ENCODE data around the gene CRY2. TPM values are rescaled to one million over a fixed set of nuclear protein-coding genes. Genes with fewer than 3 reads are reported as not detected.
A peak's percentile ranks its signal among the peaks of the same experiment; 100 is the strongest.

The CRY2 gene
- total and polyA plus RNA-seq, 2 of the 13 experiments (the other 11 are each of a cell fraction or from before 2014, with no cell fraction given) = 10.1 to 12.2 TPM

DNA sequence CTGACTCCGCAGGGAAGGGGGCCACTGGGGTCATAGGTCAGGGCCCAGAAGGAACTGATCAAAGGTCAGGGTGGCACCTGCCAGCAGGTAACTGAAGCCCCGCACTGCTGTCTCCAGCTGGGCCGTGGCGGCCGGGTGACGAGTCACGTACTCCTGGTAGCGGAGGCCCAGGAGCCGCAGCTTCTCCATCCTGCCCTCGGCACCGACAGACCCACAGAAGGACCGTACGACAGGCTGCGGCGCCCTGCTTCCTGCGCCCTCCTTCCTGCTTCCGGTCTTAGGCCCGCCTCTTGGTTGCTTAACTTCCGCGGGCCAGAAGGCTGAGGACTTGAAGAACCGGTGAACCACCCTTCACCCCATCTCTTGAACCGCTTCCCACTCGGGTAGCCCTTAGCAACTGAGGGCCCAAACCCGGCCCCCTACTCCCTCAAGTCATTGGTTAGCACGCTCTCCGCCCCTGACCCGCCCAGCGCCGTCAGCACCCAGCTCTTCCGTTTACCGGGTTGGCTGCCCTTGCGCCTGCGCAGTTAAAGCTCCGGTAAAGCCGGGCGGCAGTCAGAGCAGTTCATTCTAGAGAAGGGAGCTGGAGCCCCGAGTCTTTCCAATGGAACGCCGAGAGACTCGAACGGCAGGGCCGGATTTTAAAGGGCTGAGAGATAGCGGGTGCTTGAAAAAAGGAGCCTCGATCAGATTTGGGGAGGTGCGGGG is 70.5 kb downstream of the CRY2 start, which contains the start of gene PEX16 (continued):
- TF ChIP-seq HNRNPK (IDR thresholded peaks at IDR 0.05; ENCODE audit: low read depth, low read length, poor library complexity, severe bottlenecking) (no peak), HMGA1 (CRISPR knock-in tag; conservative IDR thresholded peaks at IDR 0.05) (no peak), CENPT (CRISPR knock-in tag; IDR thresholded peaks at IDR 0.05; ENCODE audit: low read depth) (no peak), RARG (CRISPR knock-in tag; IDR thresholded peaks at IDR 0.05; ENCODE audit: low read depth) (peak; percentile 71; the same call in 1 of the 2 replicates), SNRNP70 (IDR thresholded peaks at IDR 0.05; ENCODE audit: low read depth, low read length) (no peak), SALL2 (CRISPR knock-in tag; IDR thresholded peaks at IDR 0.05) (no peak), ELF3 (CRISPR knock-in tag; IDR thresholded peaks at IDR 0.05) (peak; percentile 31; the same call in 1 of the 2 replicates), RBAK (CRISPR knock-in tag; IDR thresholded peaks at IDR 0.05) (no peak), NAIF1 (CRISPR knock-in tag; IDR thresholded peaks at IDR 0.05; ENCODE audit: borderline replicate concordance) (no peak), ZNF274 (CRISPR knock-in tag; IDR thresholded peaks at IDR 0.05) (no peak), HOXA3 (CRISPR knock-in tag; IDR thresholded peaks at IDR 0.05) (peak; percentile 46; the same call in 1 of the 2 replicates), XRCC5 (optimal IDR thresholded peaks at IDR 0.05; ENCODE audit: low read length) (peak; percentile 99), RFX5 (IDR thresholded peaks at IDR 0.05; ENCODE audit: low read depth, low read length) (peak; percentile 78), ZNF841 (CRISPR knock-in tag; IDR thresholded peaks at IDR 0.05; ENCODE audit: borderline replicate concordance) (no peak), ZNF20 (CRISPR knock-in tag; IDR thresholded peaks at IDR 0.05) (no peak), ZNF207 (IDR thresholded peaks at IDR 0.05; ENCODE audit: borderline replicate concordance) (no peak), RARA (CRISPR knock-in tag; IDR thresholded peaks at IDR 0.05) (no peak), SNAPC2 (CRISPR knock-in tag; IDR thresholded peaks at IDR 0.05) (no peak), SSRP1 (CRISPR knock-in tag; IDR thresholded peaks at IDR 0.05) (no peak), ZNF878 (CRISPR knock-in tag; IDR thresholded peaks at IDR 0.05) (no peak), MBNL3 (CRISPR knock-in tag; conservative IDR thresholded peaks at IDR 0.05) (no peak)
- TF ChIP-seq, protein P1, sequence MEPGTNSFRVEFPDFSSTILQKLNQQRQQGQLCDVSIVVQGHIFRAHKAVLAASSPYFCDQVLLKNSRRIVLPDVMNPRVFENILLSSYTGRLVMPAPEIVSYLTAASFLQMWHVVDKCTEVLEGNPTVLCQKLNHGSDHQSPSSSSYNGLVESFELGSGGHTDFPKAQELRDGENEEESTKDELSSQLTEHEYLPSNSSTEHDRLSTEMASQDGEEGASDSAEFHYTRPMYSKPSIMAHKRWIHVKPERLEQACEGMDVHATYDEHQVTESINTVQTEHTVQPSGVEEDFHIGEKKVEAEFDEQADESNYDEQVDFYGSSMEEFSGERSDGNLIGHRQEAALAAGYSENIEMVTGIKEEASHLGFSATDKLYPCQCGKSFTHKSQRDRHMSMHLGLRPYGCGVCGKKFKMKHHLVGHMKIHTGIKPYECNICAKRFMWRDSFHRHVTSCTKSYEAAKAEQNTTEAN (CRISPR knock-in tag; conservative IDR thresholded peaks at IDR 0.05) = 0 out of 2 replicates have a peak, but pooled peaks have one; percentile 45
- TF ChIP-seq, protein P2, sequence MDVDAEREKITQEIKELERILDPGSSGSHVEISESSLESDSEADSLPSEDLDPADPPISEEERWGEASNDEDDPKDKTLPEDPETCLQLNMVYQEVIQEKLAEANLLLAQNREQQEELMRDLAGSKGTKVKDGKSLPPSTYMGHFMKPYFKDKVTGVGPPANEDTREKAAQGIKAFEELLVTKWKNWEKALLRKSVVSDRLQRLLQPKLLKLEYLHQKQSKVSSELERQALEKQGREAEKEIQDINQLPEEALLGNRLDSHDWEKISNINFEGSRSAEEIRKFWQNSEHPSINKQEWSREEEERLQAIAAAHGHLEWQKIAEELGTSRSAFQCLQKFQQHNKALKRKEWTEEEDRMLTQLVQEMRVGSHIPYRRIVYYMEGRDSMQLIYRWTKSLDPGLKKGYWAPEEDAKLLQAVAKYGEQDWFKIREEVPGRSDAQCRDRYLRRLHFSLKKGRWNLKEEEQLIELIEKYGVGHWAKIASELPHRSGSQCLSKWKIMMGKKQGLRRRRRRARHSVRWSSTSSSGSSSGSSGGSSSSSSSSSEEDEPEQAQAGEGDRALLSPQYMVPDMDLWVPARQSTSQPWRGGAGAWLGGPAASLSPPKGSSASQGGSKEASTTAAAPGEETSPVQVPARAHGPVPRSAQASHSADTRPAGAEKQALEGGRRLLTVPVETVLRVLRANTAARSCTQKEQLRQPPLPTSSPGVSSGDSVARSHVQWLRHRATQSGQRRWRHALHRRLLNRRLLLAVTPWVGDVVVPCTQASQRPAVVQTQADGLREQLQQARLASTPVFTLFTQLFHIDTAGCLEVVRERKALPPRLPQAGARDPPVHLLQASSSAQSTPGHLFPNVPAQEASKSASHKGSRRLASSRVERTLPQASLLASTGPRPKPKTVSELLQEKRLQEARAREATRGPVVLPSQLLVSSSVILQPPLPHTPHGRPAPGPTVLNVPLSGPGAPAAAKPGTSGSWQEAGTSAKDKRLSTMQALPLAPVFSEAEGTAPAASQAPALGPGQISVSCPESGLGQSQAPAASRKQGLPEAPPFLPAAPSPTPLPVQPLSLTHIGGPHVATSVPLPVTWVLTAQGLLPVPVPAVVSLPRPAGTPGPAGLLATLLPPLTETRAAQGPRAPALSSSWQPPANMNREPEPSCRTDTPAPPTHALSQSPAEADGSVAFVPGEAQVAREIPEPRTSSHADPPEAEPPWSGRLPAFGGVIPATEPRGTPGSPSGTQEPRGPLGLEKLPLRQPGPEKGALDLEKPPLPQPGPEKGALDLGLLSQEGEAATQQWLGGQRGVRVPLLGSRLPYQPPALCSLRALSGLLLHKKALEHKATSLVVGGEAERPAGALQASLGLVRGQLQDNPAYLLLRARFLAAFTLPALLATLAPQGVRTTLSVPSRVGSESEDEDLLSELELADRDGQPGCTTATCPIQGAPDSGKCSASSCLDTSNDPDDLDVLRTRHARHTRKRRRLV (CRISPR knock-in tag; IDR thresholded peaks at IDR 0.05) = no peak
- TF ChIP-seq, protein P3, sequence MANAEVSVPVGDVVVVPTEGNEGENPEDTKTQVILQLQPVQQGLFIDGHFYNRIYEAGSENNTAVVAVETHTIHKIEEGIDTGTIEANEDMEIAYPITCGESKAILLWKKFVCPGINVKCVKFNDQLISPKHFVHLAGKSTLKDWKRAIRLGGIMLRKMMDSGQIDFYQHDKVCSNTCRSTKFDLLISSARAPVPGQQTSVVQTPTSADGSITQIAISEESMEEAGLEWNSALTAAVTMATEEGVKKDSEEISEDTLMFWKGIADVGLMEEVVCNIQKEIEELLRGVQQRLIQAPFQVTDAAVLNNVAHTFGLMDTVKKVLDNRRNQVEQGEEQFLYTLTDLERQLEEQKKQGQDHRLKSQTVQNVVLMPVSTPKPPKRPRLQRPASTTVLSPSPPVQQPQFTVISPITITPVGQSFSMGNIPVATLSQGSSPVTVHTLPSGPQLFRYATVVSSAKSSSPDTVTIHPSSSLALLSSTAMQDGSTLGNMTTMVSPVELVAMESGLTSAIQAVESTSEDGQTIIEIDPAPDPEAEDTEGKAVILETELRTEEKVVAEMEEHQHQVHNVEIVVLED (CRISPR knock-in tag; IDR thresholded peaks at IDR 0.05; ENCODE audit: borderline replicate concordance) = peak; percentile 60; the same call in 1 of the 2 replicates

All from HepG2 (cell line).